Measurements from ENCODE around the gene CDH13.

Gene CDH13

DNA sequence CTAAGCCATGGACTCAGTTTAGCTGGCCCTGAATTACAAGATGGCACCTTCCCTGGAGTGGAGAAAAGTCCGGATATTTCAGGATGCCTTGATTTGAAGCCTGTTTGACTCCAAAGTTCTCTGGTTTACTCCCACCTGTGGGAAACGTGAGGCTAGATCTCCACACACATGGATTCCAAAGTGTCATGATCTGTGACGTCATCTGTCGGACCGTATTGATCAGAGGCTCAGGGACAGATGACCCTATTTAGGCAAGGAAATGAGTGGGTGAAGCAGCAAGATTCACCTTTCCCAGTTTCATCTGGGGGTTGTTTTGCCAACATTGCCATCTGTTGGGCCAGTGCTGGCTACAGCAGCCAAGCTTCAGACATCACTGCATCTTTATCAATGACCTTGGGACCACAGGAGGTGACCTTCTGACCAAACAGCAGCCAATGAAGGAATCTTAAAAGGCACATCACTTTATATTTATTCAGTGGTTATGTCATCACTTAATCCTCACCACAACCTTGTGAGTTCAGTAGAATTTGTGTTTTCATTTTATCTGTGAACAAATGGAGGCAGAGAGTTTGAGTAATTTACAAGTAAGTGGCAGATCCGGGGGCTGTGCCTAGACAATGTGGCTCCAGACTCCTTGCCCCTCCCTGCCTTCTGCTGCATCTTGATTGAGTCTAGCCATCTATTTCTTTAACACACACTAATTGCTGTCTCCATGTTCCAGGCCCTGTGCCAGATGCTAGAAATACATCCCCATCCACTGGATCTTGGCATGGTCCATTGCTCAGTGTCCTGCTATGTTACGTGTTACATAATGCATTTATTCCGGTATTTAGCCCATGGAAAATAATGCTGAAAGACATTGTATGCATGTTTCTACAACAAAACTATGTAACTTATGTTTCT lies 1.5 kb upstream of the CDH13 start:
- Histone ChIP-seq H2AFZ (ENCODE audit: low read depth, low read length) (no peak overlapping the region), H3K4me2 (ENCODE audit: insufficient read depth, low read length) (no peak overlapping the region), H3K4me1 (ENCODE audit: insufficient read depth, low read length) (no peaks in the 10 kb centered on the region), H3K27ac (ENCODE audit: low read length) (no peak overlapping the region), H3K9ac (ENCODE audit: low read depth, low read length) (no peak overlapping the region), H3K27me3 (ENCODE audit: insufficient read depth, low read length, poor library complexity) (peaks cover 9% of the 10 kb centered on the region), H3K9me3 (ENCODE audit: insufficient read depth, low read length, severe bottlenecking) (no peaks in the 10 kb centered on the region), H3K79me2 (ENCODE audit: insufficient read depth, low read length) (no peaks in the 10 kb centered on the region), H3K4me3 (ENCODE audit: low read depth in 1 of 2, low read length in 2 of 2) (no peak overlapping the region), H3K36me3 (ENCODE audit: insufficient read depth, low read length) (no peaks in the 10 kb centered on the region), H4K20me1 (ENCODE audit: insufficient read depth, low read length) (no peaks in the 10 kb centered on the region)
- DNase-seq (no peak), ATAC-seq (ENCODE audit: insufficient read depth, low read depth) (no peak)
- no peak for TF ChIP-seq EZH2 (IDR thresholded peaks at IDR 0.05; ENCODE audit: borderline replicate concordance, low read depth, low read length, severe bottlenecking)
- TF ChIP-seq CTCF (IDR thresholded peaks at IDR 0.05; ENCODE audit: borderline replicate concordance, extremely low read depth, low read length, poor library complexity, severe bottlenecking), result no peak

DNA sequence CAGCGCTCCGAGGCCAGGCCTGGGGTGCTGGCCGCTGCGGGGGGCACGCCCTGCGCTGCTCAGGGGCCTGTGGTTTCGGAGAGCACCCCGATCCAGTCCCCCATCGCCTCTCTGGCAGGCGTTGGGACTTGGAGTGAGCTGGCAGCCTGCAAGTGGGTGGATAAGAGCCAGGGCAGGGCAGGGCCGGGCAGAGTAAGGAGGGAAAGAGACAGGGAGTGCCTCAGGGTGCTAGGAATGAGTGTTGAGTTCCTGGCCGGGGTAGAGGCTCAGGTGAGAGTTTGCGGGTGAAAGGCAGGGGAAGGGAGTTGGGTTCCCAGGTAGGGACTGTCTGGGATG lies 1.3 kb downstream of the CDH13 start:
- no peak overlapping the region for H3K4me3 ChIP-seq (ENCODE audit: low read depth in 1 of 2, low read length in 2 of 2)

GRCh38 chr16:82628711-82629110 lies 1.9 kb downstream of the CDH13 start:
- ATAC-seq (ENCODE audit: insufficient read depth, low read depth) (no peak), DNase-seq (no peak)
- Histone ChIP-seq H3K4me3 (ENCODE audit: low read depth in 1 of 2, low read length in 2 of 2) (no peak overlapping the region), H3K27ac (ENCODE audit: low read length) (no peak overlapping the region), H3K27me3 (ENCODE audit: insufficient read depth, low read length, poor library complexity) (peaks cover 7% of the 10 kb centered on the region), H3K4me1 (ENCODE audit: insufficient read depth, low read length) (no peaks in the 10 kb centered on the region), H3K9me3 (ENCODE audit: insufficient read depth, low read length, severe bottlenecking) (no peaks in the 10 kb centered on the region), H3K36me3 (ENCODE audit: insufficient read depth, low read length) (no peaks in the 10 kb centered on the region), H3K4me2 (ENCODE audit: insufficient read depth, low read length) (no peak overlapping the region), H2AFZ (ENCODE audit: low read depth, low read length) (no peak overlapping the region), H3K9ac (ENCODE audit: low read depth, low read length) (no peak overlapping the region), H3K79me2 (ENCODE audit: insufficient read depth, low read length) (no peaks in the 10 kb centered on the region), H4K20me1 (ENCODE audit: insufficient read depth, low read length) (no peaks in the 10 kb centered on the region)
- TF ChIP-seq CTCF (IDR thresholded peaks at IDR 0.05; ENCODE audit: borderline replicate concordance, extremely low read depth, low read length, poor library complexity, severe bottlenecking) (no peak), EZH2 (IDR thresholded peaks at IDR 0.05; ENCODE audit: borderline replicate concordance, low read depth, low read length, severe bottlenecking) (no peak)

More for the DNA sequence above, 1.3 kb downstream of the CDH13 start:
- Histone ChIP-seq H3K4me2 (ENCODE audit: insufficient read depth, low read length) (no peak overlapping the region), H4K20me1 (ENCODE audit: insufficient read depth, low read length) (no peaks in the 10 kb centered on the region), H3K9me3 (ENCODE audit: insufficient read depth, low read length, severe bottlenecking) (no peaks in the 10 kb centered on the region), H3K9ac (ENCODE audit: low read depth, low read length) (no peak overlapping the region), H3K36me3 (ENCODE audit: insufficient read depth, low read length) (no peaks in the 10 kb centered on the region), H2AFZ (ENCODE audit: low read depth, low read length) (no peak overlapping the region), H3K4me1 (ENCODE audit: insufficient read depth, low read length) (no peaks in the 10 kb centered on the region), H3K27ac (ENCODE audit: low read length) (no peak overlapping the region), H3K79me2 (ENCODE audit: insufficient read depth, low read length) (no peaks in the 10 kb centered on the region), H3K27me3 (ENCODE audit: insufficient read depth, low read length, poor library complexity) (peaks cover 7% of the 10 kb centered on the region)
- ATAC-seq (ENCODE audit: insufficient read depth, low read depth) (no peak), DNase-seq (no peak)
- TF ChIP-seq CTCF (IDR thresholded peaks at IDR 0.05; ENCODE audit: borderline replicate concordance, extremely low read depth, low read length, poor library complexity, severe bottlenecking) (no peak), EZH2 (IDR thresholded peaks at IDR 0.05; ENCODE audit: borderline replicate concordance, low read depth, low read length, severe bottlenecking) (no peak)
